Islet of Langerhans (tissue), 1 donor: Measurements from ENCODE around the gene HCFC1.

Experiments used
- FAIRE-seq: peaks from one replicate; lab custom pipeline; 2011; peaks lifted over from hg19 to GRCh38; lab: Jason Lieb, UNC

HCFC1 gene

DNA sequence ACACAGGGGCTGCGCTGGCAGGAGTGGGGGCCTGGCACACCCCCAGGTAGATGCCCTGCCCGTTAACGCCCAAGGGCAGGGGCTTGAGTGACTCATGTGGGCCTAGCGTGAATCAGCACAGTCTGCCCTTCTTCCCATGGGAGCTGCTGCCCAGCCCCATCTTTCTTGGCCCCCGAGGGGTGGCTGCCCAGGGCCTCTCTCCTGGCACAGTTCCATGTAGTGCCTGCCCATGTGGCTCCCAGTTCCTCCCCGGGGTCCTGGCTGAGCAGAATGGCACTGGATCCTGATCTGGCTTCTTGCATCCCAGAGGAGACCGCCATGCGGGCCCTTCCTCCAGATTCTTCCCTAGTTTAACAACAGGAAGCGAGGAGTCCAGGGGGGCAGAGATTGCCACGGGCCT, 69.2 kb downstream of the HCFC1 start:
- FAIRE-seq, result no peak

- no peak for FAIRE-seq
Measured at GRCh38 chrX:153901753-153902140, 69.9 kb downstream of the HCFC1 start.

GRCh38 chrX:153900831-153901752, 70.5 kb downstream of the HCFC1 start:
- no peak for FAIRE-seq

DNA sequence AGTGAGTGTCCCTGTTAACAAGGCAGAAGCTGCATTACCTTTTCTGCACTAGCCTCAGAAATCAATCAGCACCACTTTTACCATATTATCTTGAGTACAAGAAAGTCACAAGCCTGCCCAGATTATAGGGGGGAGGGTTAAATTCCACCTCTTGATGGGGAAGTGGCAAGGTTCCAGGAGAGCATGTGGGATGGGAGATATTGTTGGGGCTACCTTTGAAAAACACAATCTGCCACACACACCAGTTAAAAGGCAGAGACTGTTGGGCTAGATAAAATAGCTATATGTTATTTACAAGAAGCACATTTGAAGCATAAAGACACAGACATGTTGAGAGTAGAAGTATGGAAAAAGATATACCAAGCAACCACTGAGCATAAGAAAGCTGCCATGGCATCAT, 73.7 kb downstream of the HCFC1 start:
- no peak for FAIRE-seq
